Uterus (tissue), 4 donors: Measurements from ENCODE around the gene TUBA4A. TPM values are rescaled to one million over a fixed set of nuclear protein-coding genes. Genes with fewer than 3 reads are reported as not detected.

Experiments
- DNase-seq, 2 donors: peaks; one replicate each; pipeline ENCODE4 v3.0.0-alpha.2; 2019 to 2020
- H3K27ac ChIP-seq, 2 donors: fragments of 200-600 bp; sonication (generic); 1 replicate in 1 of 2; 2 replicates in 1 of 2; pipeline ENCODE4 v1.5.1; 2016 to 2018
- H3K27me3 ChIP-seq, 2 donors: fragments of 200-600 bp; sonication (generic); one replicate each; pipeline ENCODE4 v1.5.1; 2018 to 2019; ENCODE audit warnings: control low read depth in 1 of 2
- H3K36me3 ChIP-seq, 2 donors: fragments of 200-600 bp; sonication (generic); one replicate each; pipeline ENCODE4 v1.5.1; 2019; ENCODE audit warnings: control low read depth in 1 of 2
- H3K4me1 ChIP-seq, 2 donors: fragments of 200-600 bp; sonication (generic); one replicate each; pipeline ENCODE4 v1.5.1; 2018 to 2019; ENCODE audit warnings: control low read depth in 1 of 2
- H3K4me3 ChIP-seq, 2 donors: fragments of 200-600 bp; sonication (generic); 1 replicate in 1 of 2; 2 replicates in 1 of 2; pipeline ENCODE4 v1.5.1; 2018 to 2019; ENCODE audit warnings: mild to moderate bottlenecking in 1 of 2
- H3K9me3 ChIP-seq, 2 donors: fragments of 200-600 bp; sonication (generic); one replicate each; pipeline ENCODE4 v1.5.1; 2019; ENCODE audit warnings: control low read depth in 1 of 2
- CTCF ChIP-seq, 4 experiments: fragments of 200-600 bp in 2 of 4; fragments of 450-650 bp in 2 of 4; sonication (generic) in 2 of 4; IDR thresholded peaks; one replicate each; pipeline ENCODE4 v1.5.1; 2016 to 2019; ENCODE audit warnings: antibody characterized with exemption in 4 of 4, mild to moderate bottlenecking in 2 of 4, moderate library complexity in 1 of 4
- POLR2A ChIP-seq, 2 donors: fragments of 450-650 bp; IDR thresholded peaks; one replicate each; pipeline ENCODE4 v1.6.1; 2016; ENCODE audit warnings: antibody characterized with exemption in 2 of 2, mild to moderate bottlenecking in 1 of 2, moderate library complexity in 1 of 2
- intact Hi-C: fragments of 100-400 bp; cut with DNase I; formaldehyde crosslinking; loops from one replicate; pipeline ENCODE4 v1.15.1; 2023; ENCODE audit warnings: low total_unique reads
- total RNA-seq, 4 donors: library from RNA; depleted of rRNA in 3 of 4; stranded (reverse); fragments of >200 nt in 3 of 4; gene quantifications; one replicate each; pipeline versions ENCODE4 v1.1.0 to v1.2.4, GENCODE V29; 2014 to 2023
- donor health status: DM: yes; HTN: yes; CAD: no.

The TUBA4A gene
- total RNA-seq, 4 donors from 2014 or later = 3.7 to 32.3 (median 7.3) TPM

- Histone ChIP-seq H3K9me3 (no peaks in the 10 kb centered on the region), H3K36me3 (no peaks in the 10 kb centered on the region), H3K4me3 (peak within 1 kb of the TSS; percentile 29 to 43), H3K27ac (peak within 1 kb of the TSS; percentile 61 to 82), H3K27me3 (no peaks in the 10 kb centered on the region), H3K4me1 (peaks cover 0 to 11% of the 10 kb centered on the region in 2 donors)
- DNase-seq = peak; percentile 98 to 99
- intact Hi-C loops = loop anchor here (5.0 kb wide), 1 partner anchor 37 kb away; no protein-coding TSS in a partner anchor
- peak; percentile 62 to 63 for TF ChIP-seq POLR2A (IDR thresholded peaks at IDR 0.05)
- peak in 1 of 4 experiments; percentile 25 for TF ChIP-seq CTCF (IDR thresholded peaks at IDR 0.05)
These were observed 34.7 kb downstream of the TUBA4A start, which contains the start of gene ABCB6 for GRCh38 chr2:219218732-219219701. ABCB6 (minus strand) TSS chr2:219218958; CDS start chr2:219218673, 285 bp downstream.

GRCh38 chr2:219218217-219218731 is 35.4 kb downstream of the TUBA4A start:
- Histone ChIP-seq H3K9me3 (no peaks in the 10 kb centered on the region), H3K4me1 (peaks cover 0 to 11% of the 10 kb centered on the region in 2 donors), H3K4me3 (peak overlapping the region; percentile 29 to 43), H3K36me3 (no peaks in the 10 kb centered on the region), H3K27me3 (no peaks in the 10 kb centered on the region), H3K27ac (peak overlapping the region; percentile 61 to 82)
- TF ChIP-seq CTCF (IDR thresholded peaks at IDR 0.05) (no peak), POLR2A (IDR thresholded peaks at IDR 0.05) (no peak)
- peak; percentile 60 to 65 for DNase-seq
- intact Hi-C loops = loop anchor here (5.0 kb wide), 1 partner anchor 36 kb away; no protein-coding TSS in a partner anchor

GRCh38 chr2:219216535-219216915 is 37.2 kb downstream of the TUBA4A start:
- no peak overlapping the region for H3K4me3 ChIP-seq
- H3K9me3 ChIP-seq = no peaks in the 10 kb centered on the region
- intact Hi-C loops = loop anchor here (5.0 kb wide), 1 partner anchor 34 kb away; no protein-coding TSS in a partner anchor
- TF ChIP-seq CTCF (IDR thresholded peaks at IDR 0.05) = no peak
- TF ChIP-seq POLR2A (IDR thresholded peaks at IDR 0.05) = no peak
- H3K4me1 ChIP-seq = peaks cover 0 to 11% of the 10 kb centered on the region in 2 donors
- no peaks in the 10 kb centered on the region for H3K36me3 ChIP-seq
- DNase-seq = no peak
- peak overlapping the region in 1 of 2 donors; percentile 82 for H3K27ac ChIP-seq
- H3K27me3 ChIP-seq = no peaks in the 10 kb centered on the region

- TF ChIP-seq CTCF (IDR thresholded peaks at IDR 0.05) (no peak), POLR2A (IDR thresholded peaks at IDR 0.05) (no peak)
- H3K27ac ChIP-seq = peak overlapping the region in 1 of 2 donors; percentile 82
- H3K36me3 ChIP-seq = no peaks in the 10 kb centered on the region
- H3K27me3 ChIP-seq = no peaks in the 10 kb centered on the region
- H3K4me1 ChIP-seq = peaks cover 0 to 11% of the 10 kb centered on the region in 2 donors
- intact Hi-C loops = loop anchor here (5.0 kb wide), 1 partner anchor 34 kb away; no protein-coding TSS in a partner anchor
- no peak overlapping the region for H3K4me3 ChIP-seq
- H3K9me3 ChIP-seq = no peaks in the 10 kb centered on the region
- DNase-seq = no peak
These were observed 37.7 kb downstream of the TUBA4A start for GRCh38 chr2:219215871-219216534.
